ENCODE measurements around the gene GCFC2.
"Not testable (repeated sequence)": the region's sequence is repeated elsewhere in the genome, so short reads cannot be mapped to it uniquely, and the experiment has no call there.

GCFC2 gene

DNA sequence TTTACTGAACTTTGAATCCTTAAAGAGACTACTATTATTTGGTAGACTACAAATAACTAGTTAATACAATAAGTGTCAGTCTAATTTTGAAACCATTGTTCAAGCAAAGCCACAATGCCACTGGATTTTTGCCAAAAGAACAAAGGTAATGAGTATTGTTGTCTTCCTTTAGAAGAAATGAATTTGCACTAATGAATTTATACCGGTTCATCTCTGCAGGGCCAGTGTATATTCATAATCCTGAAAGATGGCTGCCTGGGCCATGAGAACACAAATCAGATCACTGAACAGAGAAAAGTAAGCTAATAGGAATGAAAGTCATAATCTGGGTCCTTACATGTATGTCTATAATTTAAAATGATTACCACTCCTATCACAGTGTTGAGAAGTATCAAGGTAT lies 31.2 kb downstream of the GCFC2 start:
- Histone ChIP-seq H3K27me3 (ENCODE audit: control insufficient read depth, insufficient read depth, low read length) (no peaks in the 10 kb centered on the region), H3K9ac (ENCODE audit: low read length) (no peak overlapping the region), H3K27ac (ENCODE audit: low read depth, low read length) (no peak overlapping the region), H3K4me3 (ENCODE audit: low read depth, low read length) (no peak overlapping the region), H3K36me3 (ENCODE audit: control insufficient read depth, insufficient read depth, low read length) (peaks cover 16% of the 10 kb centered on the region; the same call in 1 of the 2 replicates), H3K4me1 (ENCODE audit: control insufficient read depth, insufficient read depth, low read length) (no peaks in the 10 kb centered on the region), H3K9me3 (ENCODE audit: control insufficient read depth, insufficient read depth, low read depth, low read length) (no peaks in the 10 kb centered on the region)

- Histone ChIP-seq H3K27me3 (ENCODE audit: control insufficient read depth, insufficient read depth, low read length) (no peaks in the 10 kb centered on the region), H3K27ac (ENCODE audit: low read depth, low read length) (no peak overlapping the region), H3K36me3 (ENCODE audit: control insufficient read depth, insufficient read depth, low read length) (peaks cover 22% of the 10 kb centered on the region), H3K9ac (ENCODE audit: low read length) (no peak overlapping the region), H3K4me3 (ENCODE audit: low read depth, low read length) (no peak overlapping the region), H3K9me3 (ENCODE audit: control insufficient read depth, insufficient read depth, low read depth, low read length) (no peaks in the 10 kb centered on the region), H3K4me1 (ENCODE audit: control insufficient read depth, insufficient read depth, low read length) (no peaks in the 10 kb centered on the region)
These were observed 34.3 kb downstream of the GCFC2 start for GRCh38 chr2:75676464-75676863.

DNA sequence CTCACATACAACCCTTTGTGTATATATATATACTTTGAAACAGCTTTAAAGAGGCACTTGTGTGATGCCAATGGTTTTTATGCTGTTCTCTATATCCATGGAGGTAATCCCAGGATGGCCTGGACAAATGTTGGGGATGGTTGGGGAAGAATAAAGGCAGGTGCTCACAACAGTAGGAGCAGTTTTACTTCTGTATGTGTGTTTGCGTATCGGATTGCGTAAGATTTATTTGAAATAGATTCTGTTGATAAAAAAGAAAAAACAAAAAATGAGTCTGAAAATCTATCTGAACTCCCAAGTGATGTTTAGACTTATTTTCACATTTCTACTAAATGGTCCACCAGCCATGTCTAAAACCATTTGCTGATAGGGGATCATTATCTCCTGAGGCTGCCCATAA lies 34.8 kb downstream of the GCFC2 start:
- Histone ChIP-seq H3K27ac (ENCODE audit: low read depth, low read length) (no peak overlapping the region), H3K4me3 (ENCODE audit: low read depth, low read length) (no peak overlapping the region), H3K27me3 (ENCODE audit: control insufficient read depth, insufficient read depth, low read length) (no peaks in the 10 kb centered on the region), H3K9me3 (ENCODE audit: control insufficient read depth, insufficient read depth, low read depth, low read length) (no peaks in the 10 kb centered on the region), H3K36me3 (ENCODE audit: control insufficient read depth, insufficient read depth, low read length) (peaks cover 24% of the 10 kb centered on the region), H3K9ac (ENCODE audit: low read length) (no peak overlapping the region), H3K4me1 (ENCODE audit: control insufficient read depth, insufficient read depth, low read length) (no peaks in the 10 kb centered on the region)

DNA sequence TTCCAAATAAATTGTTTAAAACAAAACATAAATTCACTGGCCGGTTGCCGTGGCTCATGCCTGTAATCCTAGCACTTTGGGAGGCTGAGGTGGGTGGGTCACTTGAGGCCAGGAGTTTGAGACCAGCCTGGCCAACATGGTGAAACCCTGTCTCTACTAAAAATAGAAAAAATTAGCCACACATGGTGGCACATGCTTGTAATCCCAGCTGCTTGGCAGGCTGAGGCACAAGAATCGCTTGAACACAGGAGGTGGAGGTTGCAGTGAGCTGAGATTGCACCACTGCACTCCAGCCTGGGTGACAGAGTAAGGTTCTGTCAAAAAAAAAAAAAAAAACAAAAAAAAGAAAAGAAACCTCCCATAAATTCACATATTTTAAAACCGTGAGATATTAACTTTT lies 35.3 kb downstream of the GCFC2 start:
- not testable (repeated sequence) for H3K4me1 ChIP-seq (ENCODE audit: control insufficient read depth, insufficient read depth, low read length); H3K9ac ChIP-seq (ENCODE audit: low read length); H3K27ac ChIP-seq (ENCODE audit: low read depth, low read length); H3K4me3 ChIP-seq (ENCODE audit: low read depth, low read length); H3K27me3 ChIP-seq (ENCODE audit: control insufficient read depth, insufficient read depth, low read length); H3K9me3 ChIP-seq (ENCODE audit: control insufficient read depth, insufficient read depth, low read depth, low read length)
- peaks cover 27% of the 10 kb centered on the region for H3K36me3 ChIP-seq (ENCODE audit: control insufficient read depth, insufficient read depth, low read length)

- Histone ChIP-seq H3K4me3 (ENCODE audit: low read depth, low read length) (no peak overlapping the region), H3K9ac (ENCODE audit: low read length) (no peak overlapping the region), H3K27ac (ENCODE audit: low read depth, low read length) (no peak overlapping the region), H3K4me1 (ENCODE audit: control insufficient read depth, insufficient read depth, low read length) (peaks cover 14% of the 10 kb centered on the region), H3K36me3 (ENCODE audit: control insufficient read depth, insufficient read depth, low read length) (peaks cover 48% of the 10 kb centered on the region), H3K27me3 (ENCODE audit: control insufficient read depth, insufficient read depth, low read length) (no peaks in the 10 kb centered on the region), H3K9me3 (ENCODE audit: control insufficient read depth, insufficient read depth, low read depth, low read length) (no peaks in the 10 kb centered on the region)
These were observed 42.8 kb downstream of the GCFC2 start for GRCh38 chr2:75667884-75668283.

DNA sequence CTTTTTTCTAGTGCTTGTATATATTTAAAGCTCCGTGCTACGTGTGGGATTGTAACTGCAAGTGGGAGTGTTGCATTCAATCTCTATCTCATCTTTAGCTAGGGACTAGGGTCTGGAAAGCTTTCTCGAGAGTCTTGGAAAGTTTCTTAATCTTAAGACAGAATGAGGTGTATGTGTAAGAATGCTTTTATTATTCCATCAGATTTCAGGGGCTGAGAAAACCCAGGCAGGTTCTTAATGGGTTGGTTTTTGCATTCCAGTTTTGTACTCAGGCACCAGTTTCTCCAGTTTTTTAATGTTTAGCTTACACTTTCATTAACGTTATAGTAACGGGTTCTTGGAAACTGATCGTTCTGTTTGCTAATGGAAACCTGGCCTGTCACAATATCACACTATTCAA lies 43.8 kb downstream of the GCFC2 start:
- Histone ChIP-seq H3K36me3 (ENCODE audit: control insufficient read depth, insufficient read depth, low read length) (peaks cover 47% of the 10 kb centered on the region), H3K4me1 (ENCODE audit: control insufficient read depth, insufficient read depth, low read length) (peaks cover 14% of the 10 kb centered on the region), H3K9ac (ENCODE audit: low read length) (no peak overlapping the region), H3K9me3 (ENCODE audit: control insufficient read depth, insufficient read depth, low read depth, low read length) (no peaks in the 10 kb centered on the region), H3K4me3 (ENCODE audit: low read depth, low read length) (no peak overlapping the region), H3K27me3 (ENCODE audit: control insufficient read depth, insufficient read depth, low read length) (no peaks in the 10 kb centered on the region), H3K27ac (ENCODE audit: low read depth, low read length) (peak overlapping the region; percentile 46)

- H3K9ac ChIP-seq (ENCODE audit: low read length) = no peak overlapping the region
- H3K4me1 ChIP-seq (ENCODE audit: control insufficient read depth, insufficient read depth, low read length) = peaks cover 5% of the 10 kb centered on the region; the same call in 1 of the 2 replicates
- H3K36me3 ChIP-seq (ENCODE audit: control insufficient read depth, insufficient read depth, low read length) = peaks cover 70% of the 10 kb centered on the region
- H3K9me3 ChIP-seq (ENCODE audit: control insufficient read depth, insufficient read depth, low read depth, low read length) = no peaks in the 10 kb centered on the region
- H3K4me3 ChIP-seq (ENCODE audit: low read depth, low read length) = no peak overlapping the region
- H3K27me3 ChIP-seq (ENCODE audit: control insufficient read depth, insufficient read depth, low read length) = no peaks in the 10 kb centered on the region
- H3K27ac ChIP-seq (ENCODE audit: low read depth, low read length) = no peak overlapping the region
These were observed 52.9 kb downstream of the GCFC2 start for GRCh38 chr2:75657798-75658197.

- Histone ChIP-seq H3K9me3 (ENCODE audit: control insufficient read depth, insufficient read depth, low read depth, low read length) (no peaks in the 10 kb centered on the region), H3K9ac (ENCODE audit: low read length) (no peak overlapping the region), H3K27ac (ENCODE audit: low read depth, low read length) (no peak overlapping the region), H3K4me1 (ENCODE audit: control insufficient read depth, insufficient read depth, low read length) (peaks cover 5% of the 10 kb centered on the region; the same call in 1 of the 2 replicates), H3K36me3 (ENCODE audit: control insufficient read depth, insufficient read depth, low read length) (peaks cover 74% of the 10 kb centered on the region), H3K27me3 (ENCODE audit: control insufficient read depth, insufficient read depth, low read length) (no peaks in the 10 kb centered on the region), H3K4me3 (ENCODE audit: low read depth, low read length) (no peak overlapping the region)
These were observed 54.2 kb downstream of the GCFC2 start for GRCh38 chr2:75656563-75656962.

DNA sequence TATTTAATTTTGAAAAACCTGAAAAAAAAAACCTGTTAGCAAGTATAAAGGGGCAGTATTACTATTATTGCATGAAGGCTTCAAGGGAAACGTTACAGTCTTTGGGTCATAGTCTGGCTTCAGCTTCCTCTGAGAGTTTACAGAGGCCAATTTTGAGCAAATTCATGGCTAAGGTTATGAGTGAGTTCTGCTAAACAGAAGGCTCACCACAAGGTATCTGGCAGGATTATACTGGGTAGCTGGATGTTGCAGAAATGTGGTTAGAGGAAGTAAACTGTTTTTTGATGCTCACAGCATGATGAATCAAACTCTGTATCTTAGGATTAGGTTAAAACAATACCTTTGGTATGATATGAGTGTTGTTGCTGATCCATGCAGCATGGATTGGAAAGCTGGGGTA lies 54.9 kb downstream of the GCFC2 start:
- no peak overlapping the region for H3K9ac ChIP-seq (ENCODE audit: low read length)
- H3K9me3 ChIP-seq (ENCODE audit: control insufficient read depth, insufficient read depth, low read depth, low read length) = no peaks in the 10 kb centered on the region
- peaks cover 76% of the 10 kb centered on the region for H3K36me3 ChIP-seq (ENCODE audit: control insufficient read depth, insufficient read depth, low read length)
- H3K4me3 ChIP-seq (ENCODE audit: low read depth, low read length) = no peak overlapping the region
- H3K27ac ChIP-seq (ENCODE audit: low read depth, low read length) = no peak overlapping the region
- H3K4me1 ChIP-seq (ENCODE audit: control insufficient read depth, insufficient read depth, low read length) = peaks cover 4% of the 10 kb centered on the region; the same call in 1 of the 2 replicates
- H3K27me3 ChIP-seq (ENCODE audit: control insufficient read depth, insufficient read depth, low read length) = no peaks in the 10 kb centered on the region

GRCh38 chr2:75654012-75654411 lies 56.7 kb downstream of the GCFC2 start:
- H3K36me3 ChIP-seq (ENCODE audit: control insufficient read depth, insufficient read depth, low read length) = peaks cover 84% of the 10 kb centered on the region
- no peak overlapping the region for H3K4me3 ChIP-seq (ENCODE audit: low read depth, low read length)

DNA sequence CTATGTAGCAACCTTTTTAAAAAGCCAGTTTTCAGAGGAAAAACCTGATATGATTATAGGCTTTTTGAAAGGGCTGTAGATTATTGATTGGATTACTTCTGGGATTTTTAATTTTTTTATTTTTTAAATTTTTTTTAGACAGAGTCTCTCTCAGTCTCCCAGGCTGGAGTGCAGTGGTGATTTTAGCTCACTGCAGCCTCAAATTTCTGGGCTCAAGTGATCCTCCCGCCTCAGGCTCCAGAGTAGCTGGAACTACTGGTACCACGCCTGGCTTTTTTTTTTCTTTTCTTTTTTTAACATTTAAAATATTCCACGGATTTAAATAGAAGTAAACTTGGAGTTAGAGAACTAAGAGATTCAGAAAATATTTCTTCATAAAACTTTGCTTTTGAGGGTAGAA lies 62.9 kb downstream of the GCFC2 start:
- Histone ChIP-seq H3K36me3 (ENCODE audit: control insufficient read depth, insufficient read depth, low read length) (peaks cover 41% of the 10 kb centered on the region), H3K27ac (ENCODE audit: low read depth, low read length) (no peak overlapping the region), H3K4me1 (ENCODE audit: control insufficient read depth, insufficient read depth, low read length) (peaks cover 3% of the 10 kb centered on the region; the same call in 1 of the 2 replicates), H3K27me3 (ENCODE audit: control insufficient read depth, insufficient read depth, low read length) (no peaks in the 10 kb centered on the region), H3K9ac (ENCODE audit: low read length) (peak overlapping the region; percentile 88), H3K4me3 (ENCODE audit: low read depth, low read length) (peak overlapping the region; percentile 79), H3K9me3 (ENCODE audit: control insufficient read depth, insufficient read depth, low read depth, low read length) (no peaks in the 10 kb centered on the region)

More at GRCh38 chr2:75654012-75654411, 56.7 kb downstream of the GCFC2 start:
- Histone ChIP-seq H3K9ac (ENCODE audit: low read length) (no peak overlapping the region), H3K9me3 (ENCODE audit: control insufficient read depth, insufficient read depth, low read depth, low read length) (no peaks in the 10 kb centered on the region), H3K27me3 (ENCODE audit: control insufficient read depth, insufficient read depth, low read length) (no peaks in the 10 kb centered on the region), H3K4me1 (ENCODE audit: control insufficient read depth, insufficient read depth, low read length) (no peaks in the 10 kb centered on the region), H3K27ac (ENCODE audit: low read depth, low read length) (no peak overlapping the region)
